Activated T-cell treated with anti-CD3 and anti-CD28 coated beads, Interleukin-2, amount 50 U/mL, for 4 hours (primary cell): ENCODE results near the gene CDC14A. TPM values are rescaled to one million over a fixed set of nuclear protein-coding genes. Genes with fewer than 3 reads are reported as not detected.

Experiments used
- ATAC-seq, 2 donors: fragments of 200-7000 bp; cut with Tn5 transposase; one replicate each; pipeline ENCODE4 v1.10.0; 2021
- DNase-seq: peaks from one replicate; pipeline ENCODE4 v3.0.0-alpha.2; 2020
- H3K27me3 Mint-ChIP-seq: one replicate; pipeline ENCODE4 v1.8.0; 2021; ENCODE audit warnings: low read depth, mixed read lengths
- H3K36me3 Mint-ChIP-seq: one replicate; pipeline ENCODE4 v1.8.0; 2022; ENCODE audit warnings: mixed read lengths; ENCODE audit not compliant: insufficient read depth
- H3K4me1 Mint-ChIP-seq: one replicate; pipeline ENCODE4 v1.8.0; 2021; ENCODE audit warnings: low read depth, mixed read lengths
- H3K4me3 Mint-ChIP-seq: one replicate; pipeline ENCODE4 v1.8.0; 2021; ENCODE audit warnings: mild to moderate bottlenecking, moderate library complexity, mixed read lengths
- H3K9me3 Mint-ChIP-seq: one replicate; pipeline ENCODE4 v1.8.0; 2021; ENCODE audit warnings: mixed read lengths
- total RNA-seq, 3 donors: library from RNA; stranded (reverse); gene quantifications; one replicate each; pipeline ENCODE4 v1.2.1, GENCODE V29; 2021

CDC14A gene
- total RNA-seq, 3 donors from 2014 or later = 9.5 to 12.8 (median 12.5) TPM

GRCh38 chr1:100476735-100477290 is 124.5 kb downstream of the CDC14A start:
- peaks cover 42% of the 10 kb centered on the region for H3K36me3 Mint-ChIP-seq
- ATAC-seq = no peak
- no peaks in the 10 kb centered on the region for H3K27me3 Mint-ChIP-seq
- no peak overlapping the region for H3K4me3 Mint-ChIP-seq
- no peak for DNase-seq
- H3K9me3 Mint-ChIP-seq = no peaks in the 10 kb centered on the region
- H3K4me1 Mint-ChIP-seq = peaks cover 19% of the 10 kb centered on the region

DNA sequence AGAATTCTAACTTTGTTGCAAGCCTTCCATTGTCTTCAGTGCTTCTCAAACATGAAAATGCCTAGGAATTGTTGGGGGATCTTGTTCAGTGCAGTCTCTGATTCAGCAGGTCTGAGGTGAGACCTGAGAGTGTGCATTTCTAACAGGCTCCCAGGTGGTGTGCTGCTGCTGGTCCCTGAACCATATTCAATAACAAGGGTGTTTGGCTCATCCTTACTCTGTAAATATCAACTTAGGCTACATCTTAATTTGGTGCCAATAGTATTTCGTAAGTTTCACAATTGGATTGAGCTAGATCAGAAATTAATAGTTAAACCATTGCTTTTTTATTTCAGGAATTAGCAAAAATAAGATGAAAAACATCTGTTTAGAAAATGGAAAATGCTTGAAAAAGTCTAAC is 126.5 kb downstream of the CDC14A start:
- no peaks in the 10 kb centered on the region for H3K9me3 Mint-ChIP-seq
- no peak overlapping the region for H3K4me3 Mint-ChIP-seq
- H3K4me1 Mint-ChIP-seq = peaks cover 13% of the 10 kb centered on the region
- no peaks in the 10 kb centered on the region for H3K27me3 Mint-ChIP-seq
- no peak for DNase-seq
- H3K36me3 Mint-ChIP-seq = peaks cover 48% of the 10 kb centered on the region
- ATAC-seq = no peak

- Mint-ChIP-seq H3K27me3 (no peaks in the 10 kb centered on the region), H3K36me3 (peaks cover 50% of the 10 kb centered on the region), H3K9me3 (no peaks in the 10 kb centered on the region), H3K4me3 (no peak overlapping the region), H3K4me1 (peaks cover 13% of the 10 kb centered on the region)
- DNase-seq (no peak), ATAC-seq (no peak)
Measured at GRCh38 chr1:100479620-100480338, 127.5 kb downstream of the CDC14A start.

DNA sequence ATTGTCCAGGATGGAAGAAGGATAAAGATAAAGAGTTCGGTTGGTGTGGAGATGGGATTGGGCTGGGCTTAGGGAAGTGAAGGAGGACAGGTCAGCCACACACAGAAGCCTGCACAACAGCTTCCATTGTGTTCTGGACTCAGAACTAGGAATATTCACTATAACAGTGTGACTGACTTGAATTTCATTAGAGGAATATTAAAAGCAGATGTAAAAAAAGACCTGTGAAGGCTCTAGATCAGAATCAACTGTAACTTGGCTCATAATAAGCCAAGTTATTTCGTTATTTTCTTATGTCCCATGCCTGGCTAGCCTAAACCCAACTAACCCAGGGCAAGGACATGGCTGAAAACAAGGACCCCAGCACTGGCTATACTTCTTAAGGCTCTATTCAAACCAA is 129.0 kb downstream of the CDC14A start:
- H3K36me3 Mint-ChIP-seq = peaks cover 47% of the 10 kb centered on the region
- no peak for ATAC-seq
- H3K4me1 Mint-ChIP-seq = peaks cover 9% of the 10 kb centered on the region
- no peak for DNase-seq
- no peak overlapping the region for H3K4me3 Mint-ChIP-seq
- no peaks in the 10 kb centered on the region for H3K9me3 Mint-ChIP-seq
- H3K27me3 Mint-ChIP-seq = no peaks in the 10 kb centered on the region

GRCh38 chr1:100482167-100482566 is 129.9 kb downstream of the CDC14A start:
- Mint-ChIP-seq H3K4me3 (no peak overlapping the region), H3K4me1 (peaks cover 7% of the 10 kb centered on the region), H3K36me3 (peaks cover 43% of the 10 kb centered on the region), H3K9me3 (no peaks in the 10 kb centered on the region), H3K27me3 (no peaks in the 10 kb centered on the region)
- no peak for DNase-seq
- ATAC-seq = no peak

- ATAC-seq (no peak), DNase-seq (no peak)
- Mint-ChIP-seq H3K27me3 (no peaks in the 10 kb centered on the region), H3K36me3 (peaks cover 41% of the 10 kb centered on the region), H3K4me3 (no peak overlapping the region), H3K4me1 (peaks cover 3% of the 10 kb centered on the region), H3K9me3 (no peaks in the 10 kb centered on the region)
Measured at GRCh38 chr1:100482748-100483147, 130.4 kb downstream of the CDC14A start.

DNA sequence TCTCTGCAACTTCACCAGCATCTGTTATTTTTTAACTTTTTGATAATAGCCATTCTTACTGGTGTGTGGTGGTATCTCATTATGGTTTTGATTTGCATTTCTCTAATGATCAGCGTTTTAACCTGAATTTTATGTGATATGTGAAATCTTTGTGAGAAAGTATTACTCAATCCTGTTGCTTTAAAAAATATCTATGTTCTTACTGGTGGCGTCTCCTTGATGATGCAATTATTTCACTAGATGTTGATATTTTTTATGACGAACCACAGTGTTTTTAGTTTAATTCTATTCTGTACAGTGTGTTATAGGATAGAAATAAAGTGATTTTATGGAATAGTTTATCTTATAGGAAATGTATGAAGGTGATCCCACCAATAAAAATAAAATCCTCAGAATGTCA is 130.9 kb downstream of the CDC14A start:
- H3K4me3 Mint-ChIP-seq = no peak overlapping the region
- no peak for ATAC-seq
- H3K27me3 Mint-ChIP-seq = no peaks in the 10 kb centered on the region
- H3K4me1 Mint-ChIP-seq = peaks cover 3% of the 10 kb centered on the region
- no peaks in the 10 kb centered on the region for H3K9me3 Mint-ChIP-seq
- DNase-seq = no peak
- H3K36me3 Mint-ChIP-seq = peaks cover 41% of the 10 kb centered on the region

- Mint-ChIP-seq H3K4me3 (no peak overlapping the region), H3K27me3 (no peaks in the 10 kb centered on the region)
Measured at GRCh38 chr1:100485855-100486258, 133.6 kb downstream of the CDC14A start.

GRCh38 chr1:100494393-100495084 is 142.2 kb downstream of the CDC14A start:
- no peaks in the 10 kb centered on the region for H3K9me3 Mint-ChIP-seq
- H3K27me3 Mint-ChIP-seq = no peaks in the 10 kb centered on the region
- no peak for DNase-seq
- no peak overlapping the region for H3K4me3 Mint-ChIP-seq
- H3K4me1 Mint-ChIP-seq = no peaks in the 10 kb centered on the region
- H3K36me3 Mint-ChIP-seq = peaks cover 35% of the 10 kb centered on the region
- ATAC-seq = no peak

More at GRCh38 chr1:100485855-100486258, 133.6 kb downstream of the CDC14A start:
- no peaks in the 10 kb centered on the region for H3K9me3 Mint-ChIP-seq
- no peaks in the 10 kb centered on the region for H3K4me1 Mint-ChIP-seq
- no peak for DNase-seq
- peaks cover 37% of the 10 kb centered on the region for H3K36me3 Mint-ChIP-seq
- ATAC-seq = no peak

- Mint-ChIP-seq H3K36me3 (peaks cover 41% of the 10 kb centered on the region), H3K9me3 (no peaks in the 10 kb centered on the region), H3K27me3 (no peaks in the 10 kb centered on the region), H3K4me1 (no peaks in the 10 kb centered on the region), H3K4me3 (no peak overlapping the region)
- DNase-seq (no peak), ATAC-seq (no peak)
Measured at GRCh38 chr1:100496896-100497295, 144.6 kb downstream of the CDC14A start.

DNA sequence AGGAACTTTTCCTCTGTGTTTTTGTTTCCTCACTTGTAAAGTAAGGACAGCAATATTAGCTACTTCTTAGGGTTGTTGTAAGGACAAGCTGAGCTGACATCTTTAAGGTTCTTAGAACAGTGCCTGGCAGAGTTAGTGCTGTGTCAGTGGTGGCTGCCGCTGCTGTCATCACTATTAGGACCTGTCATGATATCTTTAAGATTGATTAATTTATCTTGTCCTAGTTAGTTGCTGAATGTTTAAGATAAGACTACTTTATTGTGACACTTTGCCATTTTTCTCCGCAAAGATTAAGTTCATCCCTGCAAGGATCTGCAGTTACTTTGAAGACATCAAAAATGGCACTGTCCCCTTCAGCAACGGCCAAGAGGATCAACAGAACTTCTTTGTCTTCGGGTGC is 145.5 kb downstream of the CDC14A start:
- peaks cover 43% of the 10 kb centered on the region for H3K36me3 Mint-ChIP-seq
- H3K27me3 Mint-ChIP-seq = no peaks in the 10 kb centered on the region
- ATAC-seq (no peak), DNase-seq (no peak)
- no peak overlapping the region for H3K4me3 Mint-ChIP-seq
- no peaks in the 10 kb centered on the region for H3K9me3 Mint-ChIP-seq
- H3K4me1 Mint-ChIP-seq = no peaks in the 10 kb centered on the region

DNA sequence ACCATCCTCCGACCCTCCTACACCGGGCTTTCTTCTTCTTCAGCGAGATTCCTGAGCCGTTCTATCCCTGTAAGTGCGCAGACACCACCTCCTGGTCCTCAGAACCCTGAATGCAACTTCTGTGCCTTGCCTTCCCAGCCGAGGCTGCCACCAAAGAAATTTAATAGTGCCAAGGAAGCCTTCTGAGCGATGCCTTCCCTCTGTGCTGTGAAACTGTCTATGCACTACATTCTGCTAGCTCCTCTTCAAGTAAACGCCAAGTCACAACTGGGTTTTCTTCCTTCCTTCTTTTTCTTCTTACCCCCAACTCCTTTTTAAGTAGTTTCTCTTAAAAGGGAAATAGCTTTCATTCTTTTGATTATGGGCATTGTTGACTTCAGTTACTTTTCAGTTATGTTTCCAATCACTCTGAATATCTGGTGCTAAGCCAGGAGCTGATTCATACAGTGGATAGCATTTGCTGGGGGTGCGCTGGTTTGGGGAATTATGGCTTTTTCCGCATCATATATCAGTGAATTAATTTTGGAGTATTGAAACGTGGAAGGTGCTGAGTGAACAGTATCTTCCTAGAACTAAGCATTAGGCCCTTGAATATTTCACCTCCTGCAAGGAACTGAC is 147.0 kb downstream of the CDC14A start:
- H3K4me3 Mint-ChIP-seq = no peak overlapping the region
- no peaks in the 10 kb centered on the region for H3K9me3 Mint-ChIP-seq
- DNase-seq (no peak), ATAC-seq (no peak)
- H3K4me1 Mint-ChIP-seq = no peaks in the 10 kb centered on the region
- peaks cover 53% of the 10 kb centered on the region for H3K36me3 Mint-ChIP-seq
- no peaks in the 10 kb centered on the region for H3K27me3 Mint-ChIP-seq

GRCh38 chr1:100502052-100502792 is 149.9 kb downstream of the CDC14A start:
- H3K4me3 Mint-ChIP-seq = no peak overlapping the region
- H3K36me3 Mint-ChIP-seq = peaks cover 56% of the 10 kb centered on the region
- DNase-seq = no peak
- no peak for ATAC-seq
- H3K9me3 Mint-ChIP-seq = no peaks in the 10 kb centered on the region
- H3K4me1 Mint-ChIP-seq = peaks cover 2% of the 10 kb centered on the region
- H3K27me3 Mint-ChIP-seq = no peaks in the 10 kb centered on the region

GRCh38 chr1:100506217-100506616 is 153.9 kb downstream of the CDC14A start:
- Mint-ChIP-seq H3K4me3 (no peak overlapping the region), H3K4me1 (peaks cover 5% of the 10 kb centered on the region), H3K27me3 (no peaks in the 10 kb centered on the region), H3K9me3 (no peaks in the 10 kb centered on the region), H3K36me3 (peaks cover 42% of the 10 kb centered on the region)
- DNase-seq (no peak), ATAC-seq (no peak)
